GM12891 (cell line): ENCODE measurements around the gene HMGN3.

Experiments
- DNase-seq: peaks from one replicate; pipeline ENCODE4 v3.0.0; 2011; ENCODE audit warnings: low spot score; ENCODE audit not compliant: insufficient read length
- FAIRE-seq: peaks from 2 replicates; lab custom pipeline; 2011; peaks lifted over from hg19 to GRCh38; lab: Jason Lieb, UNC
- PAX5 ChIP-seq: IDR thresholded peaks from 2 replicates; pipeline ENCODE4 v1.6.1; 2011; ENCODE audit warnings: low read length, moderate library complexity, mild to moderate bottlenecking; ENCODE audit not compliant: insufficient read depth, severe bottlenecking
- POLR2A ChIP-seq: IDR thresholded peaks from 2 replicates; pipeline ENCODE4 v1.6.1; 2011; ENCODE audit warnings: low read depth, low read length, control low read depth
- POLR2AphosphoS5 ChIP-seq: IDR thresholded peaks from 2 replicates; pipeline ENCODE4 v1.6.1; 2011; ENCODE audit warnings: low read depth, low read length, control low read depth
- POU2F2 ChIP-seq: IDR thresholded peaks from 2 replicates; pipeline ENCODE4 v1.6.1; 2011; ENCODE audit warnings: low read depth, mild to moderate bottlenecking, control low read depth, low read length, moderate library complexity
- SPI1 ChIP-seq: IDR thresholded peaks from 2 replicates; pipeline ENCODE4 v1.6.1; 2011; ENCODE audit warnings: low read depth, low read length, control low read depth
- TAF1 ChIP-seq: IDR thresholded peaks from 2 replicates; pipeline ENCODE4 v1.6.1; 2011; ENCODE audit warnings: low read depth, low read length, control low read depth

Gene HMGN3

DNA sequence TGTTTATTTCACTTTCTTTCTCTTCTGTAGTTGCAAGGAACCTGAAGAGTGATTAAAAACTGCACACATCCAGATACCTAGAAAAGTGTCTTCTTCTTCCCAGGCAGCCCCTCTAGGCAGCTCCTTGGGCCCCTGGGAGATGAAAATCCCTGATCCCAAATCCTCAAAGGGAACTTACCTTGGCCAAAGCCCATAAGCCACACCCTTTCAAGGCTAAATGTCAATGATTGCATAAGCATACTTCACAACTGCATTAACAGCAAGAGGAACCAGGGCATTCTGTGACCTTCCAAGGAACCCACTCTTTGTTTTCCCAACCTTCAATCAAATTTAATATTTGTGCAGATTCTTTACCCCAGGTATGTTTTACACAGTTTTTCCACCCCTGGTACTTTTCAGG, 4.4 kb upstream of the HMGN3 start:
- TF ChIP-seq TAF1 (no peak), SPI1 (no peak), POLR2AphosphoS5 (no peak), POLR2A (no peak), POU2F2 (no peak)
- FAIRE-seq (peak; percentile 66), DNase-seq (no peak)

DNA sequence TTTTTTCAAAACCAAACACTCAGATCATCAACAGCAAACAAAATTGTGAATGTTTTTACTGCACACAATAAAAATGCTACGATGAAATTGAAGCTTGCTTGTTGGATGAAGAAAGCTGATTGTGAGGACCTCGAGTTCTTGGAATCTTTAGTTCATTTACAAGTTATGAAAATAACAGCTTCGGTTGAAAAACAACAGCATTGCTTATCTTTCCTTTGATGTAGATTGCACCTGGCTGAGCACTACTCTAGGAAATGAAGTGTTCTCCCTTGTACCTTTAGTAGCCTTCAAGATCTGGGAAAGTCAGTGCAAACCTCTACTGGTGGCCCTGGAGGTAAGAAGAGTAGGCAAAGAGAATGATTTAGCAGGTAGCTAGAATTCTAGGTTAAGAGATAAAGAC, 2.2 kb upstream of the HMGN3 start:
- TF ChIP-seq POLR2AphosphoS5, result no peak
- TF ChIP-seq PAX5, result no peak
- no peak for TF ChIP-seq TAF1
- TF ChIP-seq POU2F2, result no peak
- TF ChIP-seq SPI1, result no peak
- no peak for TF ChIP-seq POLR2A
- FAIRE-seq, result no peak

DNA sequence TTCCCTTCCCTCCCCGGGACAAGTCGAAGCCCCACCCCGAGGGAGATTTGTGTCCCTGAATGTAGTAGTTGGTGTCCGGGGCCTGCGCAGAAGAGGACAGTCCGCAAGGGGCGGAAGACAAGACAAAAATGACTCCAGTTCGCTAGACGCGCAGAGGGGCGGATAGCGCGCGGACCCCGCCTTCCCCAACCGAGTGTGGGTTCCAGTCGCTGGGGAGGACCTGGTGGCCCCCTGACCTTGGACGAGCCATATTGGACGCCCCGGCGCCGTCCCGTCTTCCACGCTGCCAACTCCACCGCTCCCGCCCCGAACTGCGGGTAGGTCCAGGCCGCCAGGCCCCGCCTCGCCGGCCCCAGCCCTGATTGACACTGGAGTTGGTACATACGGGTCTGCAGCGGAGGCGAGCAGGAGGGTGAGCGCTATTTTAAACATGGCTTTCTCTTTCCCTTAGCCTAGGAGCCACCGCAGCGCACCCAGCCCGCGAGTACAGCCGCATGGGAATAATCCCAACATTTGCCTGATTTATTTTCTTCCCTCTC, 802 bp downstream of the HMGN3 start:
- TF ChIP-seq POLR2AphosphoS5, result 0 out of 2 replicates have a peak, but pooled peaks have one; percentile 30
- no peak for TF ChIP-seq POU2F2
- TF ChIP-seq TAF1, result peak; percentile 57
- no peak for TF ChIP-seq PAX5
- no peak for TF ChIP-seq SPI1
- TF ChIP-seq POLR2A, result peak; percentile 78
- DNase-seq (peak; percentile 54), FAIRE-seq (peak; percentile 85)

More for the DNA sequence above, 2.2 kb upstream of the HMGN3 start:
- DNase-seq, result no peak

DNA sequence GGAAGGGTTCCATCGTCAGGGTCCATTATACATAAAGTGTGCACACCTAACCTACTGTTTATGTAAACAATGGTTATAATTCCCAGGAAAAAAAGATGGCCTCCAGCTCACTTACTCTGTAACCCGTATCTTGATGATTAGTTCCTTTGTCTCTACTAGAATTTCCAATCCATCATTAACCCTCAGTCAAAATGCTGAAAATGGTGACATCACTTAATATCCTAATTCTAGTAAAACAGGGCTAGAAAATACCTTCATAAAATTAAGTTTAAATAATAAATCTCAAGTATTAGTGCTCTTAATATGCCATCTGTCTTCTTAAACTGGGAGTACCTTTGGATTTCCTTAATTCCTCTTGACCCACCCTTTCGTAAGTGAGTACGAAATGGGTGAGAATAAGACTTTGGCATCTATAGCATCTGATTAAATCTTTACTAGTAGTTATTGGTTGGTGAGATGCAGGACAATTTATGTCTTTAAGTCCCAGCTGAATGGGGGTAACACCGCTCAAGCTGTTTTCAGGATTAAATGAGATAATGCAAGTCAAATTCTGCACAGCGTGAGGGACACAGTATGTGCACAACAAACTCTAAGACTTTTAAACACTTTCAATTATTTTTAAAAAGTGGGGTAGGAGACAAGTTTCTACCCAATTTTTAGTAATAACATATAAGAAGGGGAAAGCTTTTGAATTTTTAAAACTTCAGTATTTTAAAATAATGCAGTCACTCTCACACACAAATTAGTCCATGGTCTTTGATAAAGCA, 1.6 kb downstream of the HMGN3 start:
- TF ChIP-seq SPI1 (no peak), POLR2AphosphoS5 (no peak), POLR2A (no peak), PAX5 (no peak), POU2F2 (no peak), TAF1 (no peak)
- no peak for DNase-seq
- FAIRE-seq, result no peak

DNA sequence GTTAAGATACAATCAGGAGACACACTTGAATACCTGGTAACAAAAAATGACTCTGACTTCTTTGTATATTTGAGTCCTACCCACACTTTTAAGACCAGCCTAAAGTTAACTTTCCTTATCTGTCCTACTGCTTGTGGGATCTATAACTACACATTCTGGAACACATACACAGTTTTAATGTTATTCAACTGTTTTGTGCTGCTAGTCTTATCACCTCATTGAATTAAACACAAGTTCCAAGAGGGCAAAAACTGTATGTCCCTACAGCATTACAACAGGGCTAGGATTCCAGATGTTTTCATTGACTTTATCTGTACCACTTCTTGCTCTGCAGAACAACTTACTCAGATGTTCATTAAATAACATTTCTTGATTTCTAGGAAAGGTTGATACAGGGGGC, 2.8 kb downstream of the HMGN3 start:
- FAIRE-seq (peak; percentile 20), DNase-seq (no peak)
- TF ChIP-seq POLR2AphosphoS5, result no peak
- no peak for TF ChIP-seq POU2F2
- TF ChIP-seq TAF1, result no peak
- TF ChIP-seq POLR2A, result no peak

DNA sequence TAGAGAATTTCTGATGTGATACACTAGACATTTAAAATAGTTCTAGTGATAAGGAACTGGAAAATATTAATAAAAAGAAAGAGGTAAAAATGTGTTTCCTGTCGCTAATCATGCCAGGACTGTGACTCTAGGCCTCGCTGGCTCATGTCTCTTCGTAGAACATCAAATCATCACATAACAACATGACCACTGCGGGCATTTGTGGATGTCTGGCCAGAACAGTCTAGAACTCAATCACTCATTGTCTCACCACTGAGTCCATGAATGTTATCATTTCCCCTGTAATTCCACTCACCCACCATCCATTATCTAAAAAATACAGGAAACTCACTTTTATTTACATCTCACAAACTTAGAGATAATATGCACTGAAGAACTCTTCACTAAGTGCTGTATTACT, 3.4 kb downstream of the HMGN3 start:
- TF ChIP-seq POU2F2, result no peak
- no peak for TF ChIP-seq SPI1
- TF ChIP-seq POLR2A, result no peak
- TF ChIP-seq PAX5, result no peak
- no peak for TF ChIP-seq POLR2AphosphoS5
- TF ChIP-seq TAF1, result no peak
- FAIRE-seq, result no peak

DNA sequence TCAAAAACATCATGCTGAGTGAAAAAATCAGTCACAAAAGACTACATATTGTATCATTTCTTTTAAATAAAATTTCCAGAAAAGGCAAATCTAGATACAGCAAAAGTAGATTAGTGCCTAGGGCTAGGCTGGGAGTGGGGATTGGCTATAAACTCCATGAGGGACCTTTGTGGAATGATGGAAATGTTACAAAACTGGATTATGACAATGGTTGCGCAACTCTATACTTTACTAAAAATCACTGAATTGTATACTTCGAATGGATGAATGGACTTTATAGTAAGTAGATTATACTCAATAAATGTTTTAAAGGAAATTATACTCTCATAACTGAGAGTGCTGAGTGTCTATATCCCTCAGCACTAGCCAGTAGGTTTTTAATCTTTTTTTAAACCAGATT, 4.3 kb downstream of the HMGN3 start:
- no peak for TF ChIP-seq TAF1
- TF ChIP-seq POLR2A, result no peak
- TF ChIP-seq POLR2AphosphoS5, result no peak
- no peak for TF ChIP-seq SPI1
- TF ChIP-seq POU2F2, result no peak
- TF ChIP-seq PAX5, result no peak
- DNase-seq, result no peak
- FAIRE-seq, result no peak

More for the DNA sequence above, 3.4 kb downstream of the HMGN3 start:
- no peak for DNase-seq

DNA sequence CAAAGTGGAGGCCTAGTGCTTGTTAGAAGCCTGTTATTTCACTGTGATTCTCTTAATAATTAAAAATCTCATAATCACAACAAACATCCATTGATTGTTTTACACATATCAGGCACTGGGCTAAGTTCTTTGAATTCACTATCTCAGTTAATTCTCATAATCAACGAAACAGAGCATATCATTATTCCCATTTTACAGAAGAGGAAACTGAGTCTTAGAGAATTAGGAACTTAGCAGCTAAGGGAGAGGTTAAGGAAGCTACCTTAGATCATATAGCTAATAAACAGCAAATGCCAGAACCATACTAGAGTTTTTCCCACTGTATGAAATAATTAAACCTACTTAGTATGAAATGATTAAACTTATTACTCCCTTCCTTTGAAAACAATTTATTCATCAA, 7.0 kb downstream of the HMGN3 start:
- FAIRE-seq (no peak), DNase-seq (no peak)
- TF ChIP-seq POLR2AphosphoS5 (no peak), POU2F2 (no peak), TAF1 (no peak)

DNA sequence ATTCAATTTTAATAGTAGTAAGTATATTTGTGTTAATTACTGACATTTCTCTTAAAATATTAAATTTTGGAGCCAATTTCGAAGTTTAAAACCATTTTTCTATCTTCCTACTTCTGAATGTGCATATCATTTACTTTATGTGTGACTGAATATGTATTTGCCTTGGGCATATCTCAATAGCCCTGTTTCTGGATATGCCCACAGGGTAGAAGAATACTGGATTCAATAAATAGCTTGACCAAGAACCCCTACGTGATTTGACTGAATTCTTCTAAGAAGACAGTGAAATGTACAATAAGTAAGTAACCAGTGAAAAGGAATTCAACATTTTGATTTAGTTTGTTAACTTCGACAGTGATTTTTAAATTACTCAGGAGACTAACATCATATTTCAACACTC, 7.8 kb downstream of the HMGN3 start:
- FAIRE-seq, result no peak
- TF ChIP-seq SPI1, result no peak
- TF ChIP-seq POU2F2, result no peak
- no peak for TF ChIP-seq POLR2A
- TF ChIP-seq PAX5, result no peak
- TF ChIP-seq TAF1, result no peak
- no peak for TF ChIP-seq POLR2AphosphoS5
- DNase-seq, result no peak
